ENCODE measurements around the gene SPSB3. TPM values are rescaled to one million over a fixed set of nuclear protein-coding genes. Genes with fewer than 3 reads are reported as not detected.
A peak's percentile ranks its signal among the peaks of the same experiment; 100 is the strongest.

Gene SPSB3
- total RNA-seq, 2 experiments from 2014 or later: 46.4 to 47.7 TPM

DNA sequence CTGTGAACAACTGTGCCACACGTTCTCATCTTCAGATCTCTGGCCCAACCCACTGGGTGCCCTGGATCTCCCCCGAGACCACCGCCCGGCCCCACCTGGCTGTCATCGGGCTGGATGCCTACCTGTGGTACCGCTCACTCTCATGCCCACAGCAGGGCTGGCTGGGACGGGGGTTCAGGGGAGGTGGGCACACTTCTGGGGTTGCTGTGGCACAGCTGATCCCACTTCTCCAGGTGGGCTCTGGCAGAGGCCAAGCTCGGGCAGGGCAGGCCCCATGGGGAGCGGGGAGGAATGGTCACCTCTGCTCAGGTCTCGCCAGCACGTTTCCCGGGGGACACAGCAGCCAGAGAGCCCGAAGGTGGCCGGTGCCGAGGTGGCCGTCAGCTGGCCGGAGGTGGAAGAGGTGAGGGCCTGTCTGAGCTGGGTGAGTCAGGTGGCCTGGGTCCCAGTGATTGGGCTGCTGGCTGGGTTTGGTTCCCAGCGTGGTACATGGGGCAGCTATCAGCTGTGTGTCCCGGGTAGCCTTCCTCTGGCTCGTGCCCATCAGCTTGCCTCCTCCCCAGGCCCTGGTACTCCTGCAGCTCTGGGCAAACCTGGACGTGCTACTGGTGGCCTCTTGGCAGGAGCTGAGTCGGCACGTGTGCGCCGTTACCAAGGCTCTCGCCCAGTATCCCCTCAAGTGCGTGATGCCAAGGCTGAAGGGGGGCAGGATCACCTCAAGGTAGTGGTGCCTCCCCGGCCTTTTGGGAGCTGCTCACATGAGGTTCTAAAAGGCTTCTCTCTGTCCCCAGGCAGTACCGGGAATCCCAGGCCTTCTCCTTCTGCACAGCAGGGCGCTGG lies 7.1 kb downstream of the SPSB3 start:
- H3K36me3 Mint-ChIP-seq (ENCODE audit: low read depth): peaks cover 14% of the 10 kb centered on the region
- peaks cover 12% of the 10 kb centered on the region for H3K4me1 Mint-ChIP-seq
- H3K27me3 Mint-ChIP-seq: no peaks in the 10 kb centered on the region
- H3K27ac Mint-ChIP-seq: no peak overlapping the region
- CTCF ChIA-PET: interaction anchor here (1.4 to 1.6 kb wide), 3 partner anchors 7 to 70 kb away, joined by 3 to 16 read pairs (median 3); partner anchors contain the start of genes MAPK8IP3, NUBP2 and SPSB3
- H3K4me3 Mint-ChIP-seq: peak overlapping the region; percentile 58
- POLR2A ChIA-PET: interaction anchor here (0.8 to 7.2 kb wide), 4 partner anchors 8 to 190 kb away, joined by 3 to 101 read pairs (median 4); partner anchors contain the start of genes NUBP2, RPS2 and SPSB3
- DNase-seq: no peak
- no peaks in the 10 kb centered on the region for H3K9me3 Mint-ChIP-seq

DNA sequence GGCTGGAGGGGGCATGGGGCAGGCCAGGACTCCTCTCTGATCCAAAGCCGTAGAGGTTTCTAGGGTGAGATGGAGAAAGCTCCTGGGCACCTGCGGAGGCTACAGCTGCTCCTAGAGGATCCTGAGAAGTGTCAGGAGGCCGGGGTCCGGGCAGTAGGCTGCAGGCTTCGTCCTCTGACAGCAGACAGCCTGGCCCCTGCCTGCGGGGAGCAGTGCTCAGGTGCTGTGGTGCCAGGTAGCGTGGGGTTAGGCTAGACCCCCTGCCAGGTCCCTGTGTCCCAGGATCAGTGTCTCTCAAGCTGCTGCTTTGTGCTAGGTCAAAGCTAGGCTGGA lies 8.0 kb downstream of the SPSB3 start:
- Mint-ChIP-seq H3K4me1 (peaks cover 16% of the 10 kb centered on the region), H3K9me3 (no peaks in the 10 kb centered on the region), H3K36me3 (ENCODE audit: low read depth) (peaks cover 16% of the 10 kb centered on the region), H3K4me3 (peak overlapping the region; percentile 98), H3K27ac (no peak overlapping the region), H3K27me3 (no peaks in the 10 kb centered on the region)
- POLR2A ChIA-PET: interaction anchor here (0.8 to 7.2 kb wide), 5 partner anchors 9 to 190 kb away, joined by 3 to 101 read pairs (median 4); partner anchors contain the start of genes MAPK8IP3, NUBP2, RPS2 and SPSB3
- CTCF ChIA-PET: interaction anchor here (1.4 to 1.6 kb wide), 2 partner anchors 8 to 69 kb away, joined by 3 to 16 read pairs; partner anchors contain the start of genes MAPK8IP3, NUBP2 and SPSB3
- DNase-seq: no peak

DNA sequence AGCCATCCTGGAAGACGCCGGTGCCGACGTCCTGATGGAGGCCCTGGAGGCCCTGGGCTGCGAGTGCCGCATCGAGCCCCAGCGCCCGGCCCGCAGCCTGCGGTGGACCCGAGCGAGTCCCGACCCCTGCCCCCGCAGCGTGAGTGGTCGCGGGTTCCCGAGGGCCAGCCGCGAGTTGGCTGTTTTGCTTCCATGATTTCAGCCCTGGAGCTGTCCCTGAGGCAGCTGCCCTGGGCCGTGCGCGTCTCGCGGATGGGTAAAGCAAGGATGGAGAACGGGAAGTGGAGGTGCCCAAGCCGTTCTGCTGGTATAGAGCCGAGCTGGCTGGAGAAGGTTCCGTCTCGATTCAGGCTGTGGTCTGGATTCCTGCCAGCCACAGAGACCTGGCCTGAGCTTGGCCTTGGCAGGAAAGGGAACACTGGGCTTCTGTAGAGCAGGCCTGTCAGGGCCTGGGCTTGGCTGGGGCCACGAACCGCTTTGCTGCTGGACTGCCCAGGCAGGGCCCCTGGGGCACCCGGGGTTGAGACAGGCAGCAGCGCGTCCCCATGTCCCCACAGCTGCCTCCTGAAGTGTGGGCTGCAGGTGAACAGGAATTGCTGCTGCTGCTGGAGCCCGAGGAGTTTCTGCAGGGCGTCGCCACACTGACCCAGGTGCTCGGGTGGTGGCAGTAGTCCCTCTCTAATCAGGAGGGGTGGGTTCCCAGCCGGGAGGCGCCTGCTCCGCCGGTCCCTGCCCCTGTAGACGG lies 8.5 kb downstream of the SPSB3 start:
- POLR2A ChIA-PET: interaction anchor here (0.8 to 7.2 kb wide), 8 partner anchors 9 to 191 kb away, joined by 3 to 101 read pairs (median 4); partner anchors contain the start of genes FAHD1, HAGH, MAPK8IP3 and NUBP2
- Mint-ChIP-seq H3K4me1 (peaks cover 14% of the 10 kb centered on the region), H3K9me3 (no peaks in the 10 kb centered on the region), H3K36me3 (ENCODE audit: low read depth) (peaks cover 16% of the 10 kb centered on the region), H3K4me3 (peak overlapping the region; percentile 98), H3K27me3 (no peaks in the 10 kb centered on the region), H3K27ac (peak overlapping the region; percentile 78)
- CTCF ChIA-PET: interaction anchor here (1.4 to 1.6 kb wide), 2 partner anchors 9 to 68 kb away, joined by 3 to 16 read pairs; partner anchors contain the start of genes MAPK8IP3, NUBP2 and SPSB3
- DNase-seq: peak; percentile 40

DNA sequence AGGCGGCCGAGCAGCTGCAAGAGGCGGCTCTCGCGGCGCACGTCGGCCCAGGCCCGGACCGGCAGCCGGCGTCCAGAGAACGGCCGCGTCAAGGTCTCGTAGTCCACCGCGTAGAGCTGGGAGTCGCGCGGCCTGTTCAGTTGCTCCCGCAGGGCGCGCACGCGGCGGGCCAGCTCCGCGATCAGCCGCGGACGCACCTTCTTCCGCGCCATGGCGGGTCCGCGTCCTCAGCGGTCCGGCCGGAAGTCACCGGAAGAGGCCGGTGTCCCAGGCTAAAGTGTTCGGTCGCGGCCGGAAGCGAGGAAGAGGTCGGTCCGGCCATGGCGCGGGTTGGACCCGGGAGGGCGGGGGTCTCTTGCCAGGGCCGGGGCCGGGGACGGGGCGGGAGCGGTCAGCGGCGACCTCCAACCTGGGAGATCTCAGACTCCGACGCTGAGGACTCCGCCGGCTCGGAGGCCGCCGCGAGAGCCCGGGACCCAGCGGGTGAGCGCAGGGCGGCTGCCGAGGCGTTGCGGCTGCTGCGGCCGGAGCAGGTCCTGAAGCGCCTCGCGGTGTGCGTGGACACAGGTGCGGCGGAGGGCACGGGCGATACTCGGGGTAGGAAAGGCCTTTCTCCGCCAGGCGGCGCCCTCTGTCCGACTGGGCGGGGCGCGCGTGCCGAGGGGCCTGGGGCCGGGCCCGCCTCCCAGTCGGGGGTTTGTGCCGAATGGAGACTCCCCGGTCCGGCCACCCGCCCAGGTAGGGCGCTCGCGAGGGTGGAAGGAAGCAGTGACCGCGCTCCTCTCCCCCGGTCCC lies 9.3 kb downstream of the SPSB3 start, which contains the start of gene MRPS34:
Gene MRPS34, minus strand, starts transcription at position 227 of the 795 bp plus-strand sequence. Its CDS starts 15 bp downstream, at position 212.
- Mint-ChIP-seq H3K27ac (peak within 1 kb of the TSS; percentile 97), H3K9me3 (no peaks in the 10 kb centered on the region), H3K36me3 (ENCODE audit: low read depth) (peaks cover 17% of the 10 kb centered on the region), H3K4me3 (peak within 1 kb of the TSS; percentile 98), H3K4me1 (peaks cover 14% of the 10 kb centered on the region), H3K27me3 (no peaks in the 10 kb centered on the region)
- POLR2A ChIA-PET: interaction anchor here (0.6 to 7.2 kb wide), 16 partner anchors 8 to 428 kb away, joined by 3 to 101 read pairs (median 4); partner anchors contain the start of genes FAHD1, HAGH, MAPK8IP3 and NUBP2
- DNase-seq: peak; percentile 84
- CTCF ChIA-PET: interaction anchor here (0.7 to 2.6 kb wide), 7 partner anchors 9 to 170 kb away, joined by 3 to 16 read pairs (median 4); partner anchors contain the start of genes MAPK8IP3, MSRB1, NUBP2 and SPSB3

DNA sequence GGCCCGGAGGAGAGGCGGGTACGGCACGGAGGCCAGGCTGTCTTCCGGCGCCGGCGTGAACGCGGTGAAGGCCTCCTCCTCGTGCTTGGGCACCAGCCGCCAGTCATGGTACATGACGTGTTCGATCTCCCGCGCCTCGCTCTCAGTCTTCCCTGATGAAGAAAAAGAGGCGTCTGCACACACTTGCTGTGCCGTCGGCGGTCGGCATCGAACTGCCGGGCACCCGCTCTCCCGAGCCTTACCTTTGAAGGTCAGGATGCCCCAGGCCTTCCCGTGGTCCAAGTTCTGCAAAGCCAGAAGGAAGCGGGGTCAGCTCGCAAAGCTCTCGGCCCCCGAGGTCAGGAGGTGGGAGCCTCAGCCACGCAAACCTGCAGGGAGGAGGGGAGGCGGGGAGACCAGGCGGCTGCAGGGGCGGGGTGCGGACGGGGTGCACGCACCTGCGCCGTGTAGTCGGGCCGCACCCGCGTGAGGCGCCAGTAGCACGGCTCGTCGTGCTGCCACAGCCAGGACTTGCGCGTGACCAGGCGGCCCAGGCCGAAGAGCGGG lies 9.9 kb downstream of the SPSB3 start, which contains the start of gene EME2:
Gene EME2, plus strand, starts transcription at position 449 of the 546 bp plus-strand sequence. CDS start 418 bp downstream, outside the sequence.
- POLR2A ChIA-PET: interaction anchor here (0.6 to 7.2 kb wide), 14 partner anchors 11 to 440 kb away, joined by 3 to 101 read pairs (median 4); partner anchors contain the start of genes FAHD1, HAGH, MAPK8IP3 and NUBP2
- DNase-seq: peak; percentile 65
- H3K9me3 Mint-ChIP-seq: no peaks in the 10 kb centered on the region
- H3K36me3 Mint-ChIP-seq (ENCODE audit: low read depth): peaks cover 20% of the 10 kb centered on the region
- peak within 1 kb of the TSS; percentile 97 for H3K27ac Mint-ChIP-seq
- H3K4me1 Mint-ChIP-seq: peaks cover 14% of the 10 kb centered on the region
- H3K27me3 Mint-ChIP-seq: no peaks in the 10 kb centered on the region
- H3K4me3 Mint-ChIP-seq: peak within 1 kb of the TSS; percentile 98
- CTCF ChIA-PET: interaction anchor here (0.7 to 2.6 kb wide), 5 partner anchors 10 to 171 kb away, joined by 3 to 16 read pairs (median 4); partner anchors contain the start of genes MAPK8IP3, MSRB1, NUBP2 and SPSB3

DNA sequence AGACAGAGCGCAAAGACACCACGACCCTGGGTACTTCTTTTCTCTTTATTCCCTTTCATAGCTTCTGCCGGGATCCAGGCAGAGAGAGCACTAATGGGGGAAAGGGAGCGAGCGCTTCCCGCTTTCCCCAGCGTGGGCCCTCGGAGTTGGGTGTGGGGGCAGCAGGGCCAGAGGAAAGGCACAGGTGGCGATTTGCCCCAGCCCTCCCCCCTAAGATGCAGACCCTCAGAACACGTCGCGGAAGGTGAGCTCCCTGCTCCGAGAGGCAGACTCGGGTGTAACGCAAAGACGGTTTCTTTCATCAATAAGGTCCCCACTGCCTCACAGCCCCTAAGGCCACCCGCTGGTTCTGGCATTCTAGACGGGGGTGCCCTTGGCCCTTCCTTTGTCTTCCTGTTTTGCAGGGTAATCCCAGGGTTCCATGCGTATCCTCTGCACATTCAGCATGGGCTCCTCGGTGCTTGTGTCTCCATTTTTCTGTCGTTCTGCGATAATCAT lies 10.5 kb downstream of the SPSB3 start:
- CTCF ChIA-PET: interaction anchor here (1.0 to 2.6 kb wide), 3 partner anchors 11 to 171 kb away, joined by 4 to 16 read pairs (median 12); partner anchors contain the start of genes MAPK8IP3, MSRB1, NUBP2 and SPSB3
- Mint-ChIP-seq H3K27ac (peak overlapping the region; percentile 97), H3K9me3 (no peaks in the 10 kb centered on the region), H3K4me3 (peak overlapping the region; percentile 98), H3K27me3 (no peaks in the 10 kb centered on the region), H3K4me1 (peaks cover 14% of the 10 kb centered on the region), H3K36me3 (ENCODE audit: low read depth) (peaks cover 23% of the 10 kb centered on the region)
- POLR2A ChIA-PET: interaction anchor here (0.8 to 7.2 kb wide), 11 partner anchors 11 to 440 kb away, joined by 3 to 101 read pairs (median 4); partner anchors contain the start of genes HAGH, MAPK8IP3, NUBP2 and SPSB3
- no peak for DNase-seq

DNA sequence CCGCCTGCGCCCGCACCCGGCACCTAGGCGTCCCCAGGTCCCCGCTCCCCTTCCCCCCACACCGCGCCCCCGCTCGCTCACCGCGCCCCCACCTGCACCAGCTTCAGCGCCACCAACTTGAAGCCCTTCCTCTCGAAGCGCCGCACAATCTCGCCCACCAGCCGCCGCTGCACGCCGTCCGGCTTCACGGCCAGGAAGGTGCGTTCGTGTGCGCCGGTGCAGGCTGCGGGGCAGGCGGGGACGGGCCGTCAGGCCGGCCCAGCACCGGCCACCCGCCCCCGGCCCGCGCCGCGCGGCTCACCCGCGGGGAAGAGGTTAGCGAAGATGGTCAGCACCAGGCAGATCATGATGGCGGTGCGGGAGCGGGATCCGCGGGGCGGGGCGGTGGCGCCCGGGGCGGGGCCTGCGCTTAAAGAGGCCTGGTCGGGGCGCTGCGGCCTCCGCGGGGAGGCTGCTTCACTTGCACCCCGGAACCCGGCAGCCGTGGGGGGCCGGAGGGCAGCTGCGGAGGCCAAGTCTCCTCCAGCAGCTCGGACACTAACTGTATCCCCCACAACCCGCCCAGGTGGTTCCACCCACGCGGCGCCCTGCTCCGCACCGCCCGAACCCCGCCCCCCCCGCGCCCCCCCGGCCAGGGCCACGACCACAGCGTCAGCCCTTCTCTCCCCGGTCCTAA lies 11.0 kb downstream of the SPSB3 start, which contains the start of gene NME3:
Gene NME3, minus strand, starts transcription at position 356 of the 676 bp plus-strand sequence. Its CDS starts 9 bp downstream, at position 347.
- ChIA-PET CTCF (interaction anchor here (2.2 to 2.6 kb wide), 2 partner anchors 11 to 65 kb away, joined by 12 to 16 read pairs; partner anchors contain the start of genes MAPK8IP3, NUBP2 and SPSB3), POLR2A (interaction anchor here (0.8 to 7.2 kb wide), 7 partner anchors 11 to 439 kb away, joined by 3 to 101 read pairs (median 4); partner anchors contain the start of genes HAGH, MAPK8IP3, NUBP2 and SPSB3)
- DNase-seq: peak; percentile 83
- H3K27ac Mint-ChIP-seq: peak within 1 kb of the TSS; percentile 97
- no peaks in the 10 kb centered on the region for H3K9me3 Mint-ChIP-seq
- peaks cover 18% of the 10 kb centered on the region for H3K36me3 Mint-ChIP-seq (ENCODE audit: low read depth)
- H3K4me3 Mint-ChIP-seq: peak within 1 kb of the TSS; percentile 98
- H3K27me3 Mint-ChIP-seq: no peaks in the 10 kb centered on the region
- peaks cover 14% of the 10 kb centered on the region for H3K4me1 Mint-ChIP-seq

DNA sequence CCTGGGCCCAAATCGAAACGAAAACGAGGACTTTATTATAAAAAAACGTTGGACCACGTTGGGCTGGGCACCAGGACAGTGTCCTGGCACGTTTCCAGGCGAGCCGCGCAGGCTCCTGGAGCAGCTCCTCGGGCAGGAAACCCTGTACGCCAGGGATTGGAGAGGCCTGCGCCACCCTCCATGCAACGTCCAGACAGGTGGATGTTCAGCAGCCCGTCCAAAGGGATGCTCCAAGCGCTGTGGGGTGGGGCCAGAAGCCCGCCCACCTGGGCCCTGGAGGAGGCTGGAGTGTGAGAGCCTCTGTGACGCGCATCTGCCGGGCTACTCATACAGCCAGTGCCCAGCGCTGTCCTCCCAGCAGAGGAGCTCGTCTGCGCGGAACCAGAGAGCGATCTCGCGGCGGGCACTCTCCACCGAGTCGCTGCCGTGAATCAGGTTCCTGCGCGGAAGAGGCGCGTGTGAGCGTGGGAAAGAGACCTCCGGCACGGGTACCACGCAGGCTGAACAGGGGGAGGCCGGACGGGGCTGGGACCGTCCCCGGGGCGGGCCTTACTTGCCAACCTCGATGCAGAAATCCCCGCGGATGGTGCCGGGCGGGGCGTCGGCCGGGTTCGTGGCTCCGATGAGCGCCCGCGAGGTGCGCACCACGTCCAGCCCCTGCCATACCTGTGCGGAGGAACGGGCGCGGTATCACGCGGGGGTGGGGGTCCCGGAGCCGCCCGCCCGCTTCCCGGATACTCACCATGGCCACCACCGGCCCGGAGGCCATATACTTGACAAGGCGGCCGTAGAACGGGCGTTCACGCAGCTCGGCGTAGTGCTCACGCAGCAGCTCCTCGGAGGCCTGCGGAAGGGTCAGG lies 11.8 kb downstream of the SPSB3 start:
- Mint-ChIP-seq H3K27me3 (no peaks in the 10 kb centered on the region), H3K9me3 (no peaks in the 10 kb centered on the region), H3K27ac (peak overlapping the region; percentile 79), H3K4me1 (peaks cover 14% of the 10 kb centered on the region), H3K36me3 (ENCODE audit: low read depth) (peaks cover 18% of the 10 kb centered on the region), H3K4me3 (peak overlapping the region; percentile 98)
- ChIA-PET CTCF (interaction anchor here (2.6 kb wide), 1 partner anchor 12 kb away, joined by 16 read pairs; the partner anchor contains the start of genes NUBP2 and SPSB3), POLR2A (interaction anchor here (2.2 to 7.2 kb wide), 3 partner anchors 13 to 384 kb away, joined by 4 to 101 read pairs (median 46); partner anchors contain the start of genes MAPK8IP3, NUBP2 and SPSB3)
- peak; percentile 42 for DNase-seq

DNA sequence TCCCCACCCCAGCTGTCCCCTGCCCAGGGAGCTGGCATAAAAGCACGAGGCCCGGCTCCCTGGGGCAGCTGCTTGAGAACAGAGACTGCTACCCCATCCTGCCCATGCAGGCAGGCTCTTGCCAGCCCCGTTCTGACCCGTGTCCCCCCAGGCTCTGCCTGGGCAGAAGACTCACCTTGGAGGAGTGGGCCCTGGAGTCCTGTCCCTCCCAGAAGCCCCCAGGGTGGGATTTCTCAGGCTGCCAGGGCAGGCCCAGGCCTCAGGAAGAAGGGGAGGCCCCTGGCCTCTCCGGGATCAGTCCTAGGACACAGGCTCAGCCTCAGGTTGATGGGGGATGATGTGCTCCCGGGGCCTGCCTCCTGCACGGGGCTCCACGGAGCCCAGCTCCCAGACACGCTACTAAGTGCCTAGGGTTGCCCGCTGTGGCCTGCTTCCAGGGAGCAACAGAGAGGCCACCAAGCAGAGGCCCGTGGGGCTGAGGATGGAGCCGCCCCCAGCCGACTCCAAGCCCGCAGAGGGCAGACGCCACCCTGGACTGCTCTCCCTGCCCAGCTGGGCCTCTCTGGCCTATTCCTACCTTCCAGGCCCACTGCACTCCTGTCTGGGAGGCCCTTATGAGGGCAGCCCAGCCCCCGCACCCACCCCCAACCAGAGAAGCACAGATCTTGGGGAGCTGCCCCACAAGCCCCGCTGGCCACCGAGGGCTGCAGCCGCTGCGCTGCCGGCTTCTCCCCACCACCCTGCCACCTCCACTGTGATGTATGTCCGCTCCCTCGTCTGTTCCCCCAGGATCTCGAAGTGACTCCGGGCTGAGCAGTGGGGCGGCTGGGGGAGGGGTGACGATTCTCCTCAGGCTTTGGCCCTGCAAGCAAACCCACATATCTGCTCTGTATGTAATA lies 12.7 kb downstream of the SPSB3 start:
- ChIA-PET CTCF (no interaction called here), POLR2A (interaction anchor here (5.7 to 7.2 kb wide), 2 partner anchors 14 to 63 kb away, joined by 46 to 101 read pairs; partner anchors contain the start of genes MAPK8IP3, NUBP2 and SPSB3)
- no peaks in the 10 kb centered on the region for H3K9me3 Mint-ChIP-seq
- peak overlapping the region; percentile 98 for H3K4me3 Mint-ChIP-seq
- H3K27ac Mint-ChIP-seq: peak overlapping the region; percentile 79
- peaks cover 18% of the 10 kb centered on the region for H3K36me3 Mint-ChIP-seq (ENCODE audit: low read depth)
- no peak for DNase-seq
- H3K4me1 Mint-ChIP-seq: peaks cover 11% of the 10 kb centered on the region
- H3K27me3 Mint-ChIP-seq: no peaks in the 10 kb centered on the region

Data from activated CD4-positive, alpha-beta memory T cell treated with anti-CD3 and anti-CD28 coated beads, Interleukin-2, amount 10 ng/mL, durations not matched to agents 7 days and 5 days (primary cell).